NCI-H774 (cell line): ENCODE measurements around the gene BLOC1S5.
"Not testable (repeated sequence)": the region's sequence is repeated elsewhere in the genome, so short reads cannot be mapped to it uniquely, and the experiment has no call there.

Experiments used
- DNase-seq: peaks from one replicate; lab custom pipeline; 2025; lab: John Stamatoyannopoulos, UW

BLOC1S5 gene

GRCh38 chr6:8080362-8081151, 16.4 kb upstream of the BLOC1S5 start:
- DNase-seq = no peak

- no peak for DNase-seq
Measured at GRCh38 chr6:8079126-8079525, 14.9 kb upstream of the BLOC1S5 start.

GRCh38 chr6:8077991-8078390, 13.8 kb upstream of the BLOC1S5 start:
- DNase-seq = no peak

- no peak for DNase-seq
Measured at GRCh38 chr6:8075704-8076103, 11.5 kb upstream of the BLOC1S5 start.

- DNase-seq = no peak
Measured at GRCh38 chr6:8075185-8075584, 11.0 kb upstream of the BLOC1S5 start.

GRCh38 chr6:8074213-8074612, 10.0 kb upstream of the BLOC1S5 start:
- DNase-seq = no peak

- no peak for DNase-seq
Measured at GRCh38 chr6:8073758-8074157, 9.6 kb upstream of the BLOC1S5 start.

GRCh38 chr6:8070718-8071117, 6.5 kb upstream of the BLOC1S5 start:
- DNase-seq = no peak

GRCh38 chr6:8069631-8070284, 5.6 kb upstream of the BLOC1S5 start:
- DNase-seq = no peak

- no peak for DNase-seq
Measured at GRCh38 chr6:8069151-8069550, 5.0 kb upstream of the BLOC1S5 start.

- no peak for DNase-seq
Measured at GRCh38 chr6:8066108-8066507, 1.9 kb upstream of the BLOC1S5 start.

GRCh38 chr6:8065519-8065911, 1.3 kb upstream of the BLOC1S5 start:
- no peak for DNase-seq

- no peak for DNase-seq
Measured at GRCh38 chr6:8064638-8065518, 689 bp upstream of the BLOC1S5 start.

- DNase-seq = no peak
Measured at GRCh38 chr6:8061736-8062135, 2.5 kb downstream of the BLOC1S5 start.

GRCh38 chr6:8060346-8060745, 3.8 kb downstream of the BLOC1S5 start:
- no peak for DNase-seq

GRCh38 chr6:8059129-8059528, 5.1 kb downstream of the BLOC1S5 start:
- no peak for DNase-seq

- DNase-seq = no peak
Measured at GRCh38 chr6:8057793-8058192, 6.4 kb downstream of the BLOC1S5 start.

- DNase-seq = no peak
Measured at GRCh38 chr6:8057263-8057662, 6.9 kb downstream of the BLOC1S5 start.

GRCh38 chr6:8054276-8054675, 9.9 kb downstream of the BLOC1S5 start:
- DNase-seq = no peak

GRCh38 chr6:8047541-8048292, 16.5 kb downstream of the BLOC1S5 start:
- DNase-seq = no peak

- not testable (repeated sequence) for DNase-seq
Measured at GRCh38 chr6:8045769-8046168, 18.4 kb downstream of the BLOC1S5 start.

GRCh38 chr6:8043221-8043620, 21.0 kb downstream of the BLOC1S5 start:
- DNase-seq = no peak
